K562 (cell line): Measurements from ENCODE around the gene RIPOR2. TPM values are rescaled to one million over a fixed set of nuclear protein-coding genes. Genes with fewer than 3 reads are reported as not detected.

ENCODE experiments used
- ATAC-seq: fragments of 200-7000 bp; cut with Tn5 transposase; 3 replicates; pipeline ENCODE4 v1.9.1; 2020; ENCODE audit warnings: moderate library complexity
- BruUV-seq: library from RNA; stranded (reverse); fragments of 400-500 nt; replicated peaks from 2 replicates; lab custom pipeline; 2021; lab: Mats Ljungman, UMichigan
- CTCF ChIA-PET: fragments of 300-600 bp; formaldehyde crosslinking; extraction: SDS; loops from one replicate; lab custom pipeline; 2021; ENCODE audit warnings: low intra/inter-chr PET ratio; lab: Yijun Ruan, JAX
- POLR2A ChIA-PET: fragments of 300-600, 350-650 bp; sonication (Branson Sonifier 250); formaldehyde crosslinking; extraction: SDS; loops from one replicate; lab custom pipeline; 2021; ENCODE audit warnings: antibody characterized with exemption, inconsistent platforms; lab: Yijun Ruan, JAX
- DNase-seq, 4 experiments: peaks; one replicate each; pipeline versions ENCODE4 v3.0.0 to v3.0.0-alpha.2; 2011 to 2018; ENCODE audit warnings: low spot score in 3 of 4, mixed read lengths in 3 of 4; ENCODE audit errors: extremely low read depth in 1 of 4
- FAIRE-seq: peaks from 2 replicates; lab custom pipeline; 2011; peaks lifted over from hg19 to GRCh38; lab: Jason Lieb, UNC
- H2AFZ ChIP-seq: 2 replicates; pipeline ENCODE4 v1.6.0; 2011; ENCODE audit warnings: low read depth, low read length, control low read depth, inconsistent platforms
- H3K27ac ChIP-seq: fragments of 200-600 bp; 3 replicates; pipeline ENCODE4 v1.8.0; 2011; ENCODE audit warnings: low read depth, mild to moderate bottlenecking, control low read depth, inconsistent platforms, low read length, moderate library complexity, mixed read lengths; ENCODE audit errors: extremely low read depth
- H3K27me3 ChIP-seq, 2 experiments: fragments of 300-600 bp in 1 of 2; 2 replicates in 1 of 2; 3 replicates in 1 of 2; pipeline versions ENCODE4 v1.6.0 to v1.8.0; 2011; ENCODE audit warnings: inconsistent platforms in 2 of 2, low read length in 2 of 2, mild to moderate bottlenecking in 1 of 2, mixed read lengths in 1 of 2, moderate library complexity in 1 of 2; ENCODE audit not compliant: control insufficient read depth in 2 of 2, insufficient read depth in 2 of 2
- H3K36me3 ChIP-seq: fragments of 300-600 bp; 3 replicates; pipeline ENCODE4 v1.8.0; 2011; ENCODE audit warnings: mild to moderate bottlenecking, low read length, inconsistent platforms; ENCODE audit not compliant: control insufficient read depth, insufficient read depth
- H3K4me1 ChIP-seq, 2 experiments: fragments of 200-600 bp in 1 of 2; replicated peaks in 1 of 2; 2 replicates in 1 of 2; 3 replicates in 1 of 2; pipeline versions ENCODE4 v1.5.1 to v1.8.0; 2011; ENCODE audit warnings: inconsistent platforms in 2 of 2, low read length in 2 of 2, mild to moderate bottlenecking in 1 of 2, mixed read lengths in 1 of 2, moderate library complexity in 1 of 2; ENCODE audit not compliant: control insufficient read depth in 2 of 2, insufficient read depth in 2 of 2
- H3K4me2 ChIP-seq: 2 replicates; pipeline ENCODE4 v1.6.1; 2011; ENCODE audit warnings: low read length, control low read depth, inconsistent platforms, mixed read lengths; ENCODE audit not compliant: insufficient read depth
- H3K4me3 ChIP-seq: fragments of 200-600 bp; sonication (generic), shearing (Covaris generic); 2 replicates; pipeline ENCODE4 v1.5.1; 2016; ENCODE audit warnings: control low read depth, inconsistent platforms
- H3K79me2 ChIP-seq: fragments of 200-600 bp; 3 replicates; pipeline ENCODE4 v1.8.0; 2011; ENCODE audit warnings: low read length, inconsistent platforms; ENCODE audit not compliant: control insufficient read depth, insufficient read depth
- H3K9ac ChIP-seq, 2 experiments: 2 replicates each; pipeline versions ENCODE4 v1.6.0 to v1.6.1; 2011; ENCODE audit warnings: low read depth in 2 of 2, low read length in 2 of 2, control low read depth in 1 of 2, inconsistent platforms in 1 of 2, mild to moderate bottlenecking in 1 of 2, mixed read lengths in 1 of 2; ENCODE audit not compliant: insufficient read depth in 1 of 2
- H3K9me1 ChIP-seq: one replicate; pipeline ENCODE4 v1.6.0; 2011; ENCODE audit warnings: inconsistent platforms, mild to moderate bottlenecking, low read length, moderate library complexity; ENCODE audit not compliant: control insufficient read depth, insufficient read depth
- H3K9me3 ChIP-seq: replicated peaks from 2 replicates; pipeline ENCODE4 v1.5.1; 2011; ENCODE audit warnings: low read depth, low read length, inconsistent platforms; ENCODE audit not compliant: control insufficient read depth, insufficient read depth
- H4K20me1 ChIP-seq: replicated peaks from 2 replicates; pipeline ENCODE4 v1.6.1; 2011; ENCODE audit warnings: low read length, inconsistent platforms, mixed read lengths; ENCODE audit not compliant: control insufficient read depth, insufficient read depth
- JUND ChIP-seq, 2 experiments: IDR thresholded peaks; 2 replicates in 1 of 2; 3 replicates in 1 of 2; pipeline ENCODE4 v1.6.1; 2011; ENCODE audit warnings: borderline replicate concordance in 2 of 2, low read depth in 2 of 2, low read length in 2 of 2, improper control_type of control experiment in 1 of 2, missing biosample characterization in 1 of 2, missing genetic modification characterization in 1 of 2, missing genetic modification reagents in 1 of 2
- KLF16 ChIP-seq: IDR thresholded peaks from 2 replicates; pipeline ENCODE4 v1.6.1; 2016; ENCODE audit warnings: antibody characterized with exemption
- RFX1 ChIP-seq: fragments of 450-650 bp; IDR thresholded peaks from 2 replicates; pipeline ENCODE4 v1.6.1; 2016; ENCODE audit warnings: mild to moderate bottlenecking, moderate library complexity
- SFPQ ChIP-seq: fragments of 200-400 bp; formaldehyde crosslinking; IDR thresholded peaks from 2 replicates; pipeline ENCODE4 v1.6.1; 2017; ENCODE audit warnings: mild to moderate bottlenecking, low read depth, low read length, moderate library complexity
- ZNF3 ChIP-seq: fragments of 250-450 bp; sonication (Bioruptor Pico); IDR thresholded peaks from 2 replicates; pipeline ENCODE4 v1.5.0; 2021; ENCODE audit warnings: mild to moderate bottlenecking, moderate library complexity
- WGBS: fragments of 100-300 bp; shearing (Covaris generic); methylation state at CpG from one replicate; pipeline ENCODE4 v1.1.6; 2016; ENCODE audit warnings: low coverage, mixed read lengths; ENCODE audit not compliant: insufficient coverage; ENCODE audit errors: missing lambda C conversion rate; 5-methylcytosine and 5-hydroxymethylcytosine counted together
- in situ Hi-C: fragments of 300-500 bp; cut with MboI; formaldehyde crosslinking; loops from 4 replicates; pipeline ENCODE4 v1.15.0; 2018; ENCODE audit warnings: inconsistent platforms, mixed read lengths
- intact Hi-C: fragments of 100-400 bp; cut with micrococcal nuclease; formaldehyde crosslinking; loops from 2 replicates; pipeline ENCODE4 v1.14.2; 2022
- polyA plus RNA-seq, 8 experiments: library from polyadenylated mRNA; depleted of rRNA in 4 of 8; stranded (reverse) in 5 of 8; unstranded in 3 of 8; fragments of >200 nt; fragmentation: Nextera tagmentation in 2 of 8; fragmentation: Illumina TruSeq in 1 of 8; extraction: Ambion mirVana in 2 of 8; extraction: Trizol in 1 of 8; gene quantifications; 2 replicates each; pipeline versions ENCODE4 v1.2.1 to v1.2.3, GENCODE V29; 2011 to 2014; ENCODE audit warnings: inconsistent platforms in 1 of 8, missing spikeins in 1 of 8
- total RNA-seq, 7 experiments: library from RNA; depleted of rRNA in 6 of 7; stranded (reverse); fragments of >200 nt in 6 of 7; fragmentation: Illumina TruSeq in 2 of 7; extraction: Trizol in 2 of 7; gene quantifications; 2 replicates each; pipeline versions ENCODE4 v1.2.1 to v1.2.3, GENCODE V29; 2011 to 2021; ENCODE audit warnings: low replicate concordance in 1 of 7

RIPOR2 gene
- total and polyA plus RNA-seq, 9 of the 15 experiments (the other 6 are each of a cell fraction or from before 2014, with no cell fraction given): 0.04 to 1.0 (median 0.47) TPM; not detected in 2

DNA sequence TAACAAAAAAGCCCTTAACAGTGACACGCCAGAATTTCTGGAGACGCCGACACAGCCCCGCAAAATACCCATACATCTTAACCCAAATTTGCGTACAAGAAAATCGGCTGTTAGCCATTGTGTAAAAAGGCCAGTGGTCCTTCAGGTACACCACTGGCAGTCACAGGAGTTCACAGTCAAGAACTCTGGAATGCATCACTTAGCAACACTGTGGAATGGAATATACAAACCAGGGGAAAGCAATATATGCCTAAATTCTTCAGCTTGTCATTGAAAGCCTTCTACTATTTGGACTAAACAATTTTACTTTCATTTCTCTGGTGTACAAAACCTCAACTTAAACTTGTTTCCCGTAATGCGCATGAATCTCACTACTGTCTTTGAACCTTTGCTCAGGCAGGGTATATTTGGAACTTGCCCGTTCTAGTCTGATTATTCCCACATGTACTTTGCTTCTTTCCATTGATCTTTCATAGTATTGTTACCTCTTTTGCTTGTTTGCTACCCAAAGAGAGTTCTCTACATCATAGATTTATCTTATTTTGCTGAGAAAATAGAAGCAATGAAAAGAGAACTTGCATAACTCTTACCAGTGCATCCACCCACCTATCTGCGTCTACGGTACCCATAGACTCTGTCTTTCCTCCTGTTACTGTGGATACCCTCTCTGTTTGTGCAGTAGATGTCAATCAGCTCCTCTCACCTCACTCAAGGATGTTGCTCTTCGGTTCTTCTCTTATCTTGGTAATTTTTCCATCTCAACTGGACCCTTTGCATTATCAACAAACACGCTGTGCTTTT, 136.8 kb downstream of the RIPOR2 start, which contains the start of gene ARMH2:
Gene ARMH2, minus strand, starts transcription at position 178 of the 801 bp plus-strand sequence. Its CDS starts 60 bp downstream, at position 118.
- FAIRE-seq (no peak), ATAC-seq (peak; percentile 42; the same call in 2 of the 3 replicates), DNase-seq (no peak)
- Histone ChIP-seq H3K27me3 (peaks cover 3 to 4% of the 10 kb centered on the region in 2 experiments; a peak in 3 of 5 replicates), H4K20me1 (no peaks in the 10 kb centered on the region), H3K27ac (no peak within 1 kb of the TSS), H3K9me1 (no peaks in the 10 kb centered on the region), H3K9ac (no peak within 1 kb of the TSS), H3K4me2 (no peak within 1 kb of the TSS), H3K79me2 (no peaks in the 10 kb centered on the region), H3K36me3 (no peaks in the 10 kb centered on the region), H3K4me1 (peaks cover 3 to 6% of the 10 kb centered on the region in 2 experiments; a peak in 2 of 5 replicates), H2AFZ (no peak within 1 kb of the TSS), H3K4me3 (no peak within 1 kb of the TSS), H3K9me3 (no peaks in the 10 kb centered on the region)
- intact Hi-C loops (no loop called here), in situ Hi-C loops (no loop called here)
- no TSS peak for BruUV-seq
- 65% methylated on average over 13 of the region's 13 CpGs for WGBS
- TF ChIP-seq KLF16 (no peak), ZNF3 (no peak), RFX1 (0 out of 2 replicates have a peak, but pooled peaks have one; percentile 12), SFPQ (no peak), JUND (IDR thresholded peaks at IDR 0.05; ENCODE audit: borderline replicate concordance, low read depth, low read length) (no peak), JUND (tag; IDR thresholded peaks at IDR 0.05; ENCODE audit: borderline replicate concordance, low read depth, low read length) (no peak)
- ChIA-PET POLR2A (interaction anchor here (0.6 to 2.5 kb wide), 4 partner anchors 9 to 17 kb away, joined by 3 to 12 read pairs (median 5); no protein-coding TSS in a partner anchor), CTCF (no interaction called here)
